ENCODE data around the gene RPS21.
"Not testable (repeated sequence)": the region's sequence is repeated elsewhere in the genome, so short reads cannot be mapped to it uniquely, and the experiment has no call there.

Gene RPS21

DNA sequence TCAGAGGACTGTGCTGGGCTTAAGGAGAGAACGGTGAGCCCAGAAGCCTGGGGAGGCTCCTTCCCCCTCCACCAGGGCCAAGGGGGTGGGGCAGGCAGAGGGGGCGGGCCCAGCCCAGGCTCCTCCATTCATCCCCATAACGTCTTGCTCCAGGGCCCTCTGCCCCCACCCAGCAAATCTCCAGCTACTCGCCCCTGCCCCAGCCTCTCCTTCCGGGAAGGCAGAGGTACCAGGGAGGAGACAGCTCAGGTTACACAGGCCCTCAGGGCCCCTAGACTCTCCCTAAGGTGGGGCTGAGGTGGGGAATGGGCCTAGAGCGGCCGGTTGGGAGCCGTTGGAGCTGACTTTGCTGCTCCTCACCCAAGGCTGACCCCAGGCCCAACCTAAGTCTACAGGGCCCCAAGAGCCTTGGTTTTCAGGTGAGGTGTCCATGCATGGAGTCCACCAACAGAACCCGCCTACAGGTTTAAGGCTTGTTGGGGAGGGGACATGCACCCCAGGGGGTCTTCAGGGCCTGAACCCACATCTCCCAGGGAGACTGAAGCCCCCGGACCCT is 21.0 kb upstream of the RPS21 start:
- no peak for DNase-seq (ENCODE audit: low spot score)

DNA sequence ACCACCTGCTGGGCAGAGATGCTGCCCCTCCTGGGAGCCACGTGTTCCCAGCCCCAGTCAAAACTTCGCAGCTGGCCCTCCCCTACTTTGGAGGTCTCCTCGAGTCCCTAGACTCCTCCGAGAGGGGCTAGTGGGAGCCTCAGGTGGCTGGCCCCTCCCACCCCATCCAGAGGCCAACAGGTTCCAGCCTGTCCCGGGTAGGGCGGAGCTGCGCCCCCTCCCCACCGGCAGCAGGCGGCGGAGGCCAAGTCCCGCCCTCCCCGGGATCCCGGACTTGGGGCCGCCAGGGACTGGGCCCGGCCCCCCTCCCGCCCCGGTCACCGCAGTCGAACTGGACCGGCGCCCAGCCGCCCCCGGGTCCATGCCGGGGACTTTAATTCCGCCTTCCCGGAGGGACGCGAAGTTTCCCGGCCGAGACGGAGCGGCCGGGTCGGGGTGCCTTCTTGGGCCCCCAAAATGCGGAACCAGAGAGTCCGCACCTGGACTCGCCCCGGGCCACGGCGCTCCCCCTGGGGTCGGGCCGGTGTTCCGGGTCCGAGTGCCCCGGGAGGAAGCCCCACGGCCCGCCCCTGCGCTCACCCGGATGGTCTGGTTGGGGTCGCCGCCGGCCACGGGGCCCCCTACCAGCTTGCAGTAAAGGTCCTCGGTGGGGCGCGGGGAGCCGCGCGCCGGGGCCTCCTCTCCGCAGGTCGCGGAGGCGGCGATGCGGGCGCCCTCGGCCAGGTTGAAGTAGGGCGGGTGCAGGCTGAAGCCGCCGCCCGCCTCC is 20.4 kb upstream of the RPS21 start:
- no peak for DNase-seq (ENCODE audit: low spot score)

DNA sequence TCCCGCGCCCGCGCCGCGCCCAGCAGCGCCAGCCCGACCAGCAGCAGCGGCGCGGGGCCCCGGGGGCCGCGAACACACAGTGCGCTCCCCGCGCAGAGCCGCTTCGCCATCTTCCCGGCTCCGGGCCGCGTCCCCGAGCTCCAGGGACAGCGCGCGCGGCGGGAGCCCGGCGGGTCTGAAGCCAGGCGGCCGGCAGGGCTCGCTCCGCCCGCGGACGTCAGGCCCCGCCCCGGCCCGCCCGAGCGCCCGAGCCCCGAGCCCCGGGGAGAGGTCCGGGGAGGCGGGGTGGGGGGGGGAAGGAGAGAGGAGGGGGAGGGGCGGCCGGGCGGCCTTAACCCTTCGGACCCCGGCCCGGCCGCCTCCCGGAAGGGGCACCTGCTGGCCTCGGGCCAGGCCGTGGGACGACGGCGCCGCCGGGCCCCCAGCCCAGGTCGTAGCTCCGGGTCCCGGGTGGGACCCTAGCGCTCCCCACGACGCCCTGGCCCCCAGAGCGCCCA is 19.7 kb upstream of the RPS21 start, which contains the start of gene LAMA5:
Gene LAMA5 (minus strand): TSS at position 177 of the 497 bp plus-strand sequence. CDS start 67 bp downstream, at position 110.
- DNase-seq (ENCODE audit: low spot score): peak; percentile 43

DNA sequence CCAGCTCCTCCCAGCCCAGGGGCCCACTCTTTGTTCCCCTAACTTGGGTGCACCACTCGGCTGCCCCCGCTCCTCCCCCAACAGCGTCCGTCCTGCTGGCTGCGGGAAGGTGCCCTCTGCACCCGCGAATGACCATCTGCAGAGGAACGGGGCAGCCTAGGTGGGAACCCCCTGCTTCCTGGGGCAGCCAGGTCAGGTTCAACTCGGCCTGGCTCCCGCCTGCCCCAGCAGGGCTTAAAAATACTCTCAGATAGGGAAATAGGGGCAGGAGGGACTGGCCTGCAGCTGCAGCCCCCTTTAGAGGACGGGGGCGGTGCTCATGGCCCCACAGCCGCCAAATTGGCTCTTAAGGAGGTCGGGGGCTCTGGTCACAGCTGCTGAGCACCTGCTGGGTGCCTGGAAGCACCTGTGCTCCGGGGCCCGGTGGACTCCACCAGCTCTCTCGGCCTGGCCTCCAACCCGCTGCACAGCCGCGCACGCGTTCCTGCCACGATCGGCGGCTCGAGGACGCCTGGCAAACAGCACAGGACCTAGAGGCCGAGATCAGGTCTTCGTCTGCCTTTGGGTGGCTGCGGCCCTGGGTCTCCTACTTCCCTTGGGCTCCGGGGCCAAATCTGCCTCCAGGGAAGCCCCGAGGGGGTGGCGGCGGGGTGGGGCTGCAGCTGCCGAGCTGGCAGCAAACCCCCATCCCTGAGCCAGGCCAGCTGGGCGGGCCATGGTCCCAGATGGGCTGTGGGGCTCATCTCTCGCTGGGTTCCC is 19.1 kb upstream of the RPS21 start:
- DNase-seq (ENCODE audit: low spot score): no peak

DNA sequence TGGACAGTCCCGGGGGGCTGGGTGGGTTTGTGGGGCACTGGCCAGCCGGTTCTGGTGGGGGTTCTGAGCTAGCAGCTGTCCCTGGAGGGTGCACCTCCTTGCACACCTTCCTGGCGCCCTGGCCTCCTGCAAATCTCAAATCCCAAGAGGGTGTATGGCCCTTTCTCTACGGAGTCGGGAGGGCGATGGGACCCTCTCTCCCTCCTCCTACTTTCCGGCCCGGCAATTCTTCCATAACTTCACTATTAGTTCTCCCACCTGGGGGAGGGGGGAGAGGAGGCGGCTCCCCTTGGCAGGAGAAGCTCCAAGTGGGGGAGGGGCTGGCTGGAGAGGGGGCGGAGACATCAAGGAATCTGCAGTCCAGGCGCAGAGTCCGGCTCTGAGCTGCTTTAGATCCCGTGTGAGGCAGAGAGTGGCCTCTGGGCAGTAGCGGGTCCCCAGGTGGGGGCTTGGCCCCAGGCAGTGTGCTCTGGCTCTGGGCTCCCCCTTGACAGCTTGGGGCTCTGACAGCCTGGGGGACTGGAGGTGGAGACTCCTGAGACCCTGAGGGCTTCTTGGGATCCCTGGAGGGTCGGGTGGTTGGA is 18.4 kb upstream of the RPS21 start:
- no peak for DNase-seq (ENCODE audit: low spot score)

DNA sequence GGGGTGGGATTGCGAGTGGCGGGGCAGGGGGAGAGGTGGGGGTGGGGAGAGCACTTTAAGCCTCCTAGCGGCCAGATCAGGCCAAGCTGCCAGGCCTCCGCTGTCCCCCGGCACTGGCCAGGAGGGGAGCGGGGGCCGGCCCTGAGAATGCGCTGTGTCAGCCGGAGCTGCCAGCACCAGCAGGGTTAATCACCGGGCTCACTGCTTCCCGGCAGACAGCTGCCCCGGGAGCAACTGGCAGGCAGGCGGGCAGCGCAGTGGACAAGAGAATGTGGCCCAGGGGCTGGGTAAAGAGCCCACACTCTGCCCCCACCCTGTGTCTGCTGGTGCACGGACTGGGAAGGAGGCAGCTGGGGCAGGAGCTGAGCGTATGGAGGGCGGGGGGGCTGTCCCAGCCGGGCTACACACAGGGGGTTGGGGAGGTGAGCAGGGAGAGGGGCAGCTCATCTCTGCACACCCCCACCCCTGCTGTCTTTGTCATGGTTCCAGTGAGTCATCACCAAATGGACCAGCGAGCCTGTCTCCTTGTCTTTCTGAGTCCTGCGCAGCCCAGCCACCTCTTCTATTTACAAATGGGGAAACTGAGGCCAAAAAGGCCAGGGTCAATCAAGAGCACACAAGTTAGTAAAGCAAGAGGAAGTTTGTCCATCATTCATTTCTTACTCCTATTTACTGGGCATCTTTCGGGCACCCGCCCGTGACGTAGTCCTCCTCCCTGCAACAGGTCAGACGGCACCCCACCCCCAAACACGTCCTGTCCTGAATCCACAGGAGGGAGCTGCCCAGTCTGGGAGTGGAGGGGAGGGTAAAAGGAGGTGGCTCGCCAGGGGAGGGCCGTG is 17.7 kb upstream of the RPS21 start:
- DNase-seq (ENCODE audit: low spot score): no peak

DNA sequence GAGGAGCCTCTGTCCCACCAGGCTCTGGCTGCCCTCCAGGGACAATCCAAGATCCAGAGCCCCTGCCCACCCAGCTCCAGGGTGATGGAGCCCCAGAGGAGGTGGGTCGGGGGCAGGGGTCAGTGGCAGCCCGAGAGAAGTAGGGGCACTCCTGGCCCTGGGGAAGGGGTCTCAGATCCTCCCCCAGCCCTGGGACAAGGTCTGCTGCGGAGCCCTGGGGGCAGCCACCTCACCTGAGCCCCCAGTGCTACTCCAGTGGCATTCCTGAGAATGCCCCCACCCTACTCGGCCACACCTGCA is 17.1 kb upstream of the RPS21 start:
- DNase-seq (ENCODE audit: low spot score): no peak

DNA sequence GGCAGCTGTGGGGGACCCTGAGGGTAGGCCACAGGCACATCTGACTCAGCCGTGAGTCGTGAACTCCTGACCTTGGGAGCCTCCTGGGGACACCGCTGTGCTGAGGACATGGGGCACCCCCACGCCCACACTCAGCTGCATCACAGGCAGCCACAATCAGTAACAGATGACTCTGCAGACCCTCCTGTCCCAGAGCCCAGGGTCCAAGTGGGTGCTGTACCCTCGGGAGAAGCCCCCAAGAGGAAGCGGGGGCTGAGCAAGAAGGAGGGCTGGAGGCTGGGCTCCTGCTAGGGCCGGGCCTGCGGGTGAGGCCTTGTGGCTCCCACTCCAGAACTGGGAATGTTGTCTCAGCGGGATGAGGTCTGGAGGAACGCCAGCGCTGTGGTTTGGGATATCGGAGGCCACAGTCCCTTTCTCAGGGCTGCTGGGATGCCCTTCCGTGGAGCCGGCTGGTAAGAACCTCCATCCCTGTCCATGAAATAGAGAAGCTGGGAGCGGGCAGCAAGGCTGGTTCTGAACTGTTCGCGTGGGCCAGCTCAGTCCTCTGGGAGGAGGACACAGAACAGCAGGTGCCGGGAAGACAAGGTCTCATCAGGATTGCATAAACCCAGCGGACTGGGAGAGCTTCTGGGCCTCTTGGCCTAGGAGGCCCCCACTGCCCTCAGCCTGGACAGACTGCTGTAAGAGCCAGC is 16.6 kb upstream of the RPS21 start:
- DNase-seq (ENCODE audit: low spot score): no peak

DNA sequence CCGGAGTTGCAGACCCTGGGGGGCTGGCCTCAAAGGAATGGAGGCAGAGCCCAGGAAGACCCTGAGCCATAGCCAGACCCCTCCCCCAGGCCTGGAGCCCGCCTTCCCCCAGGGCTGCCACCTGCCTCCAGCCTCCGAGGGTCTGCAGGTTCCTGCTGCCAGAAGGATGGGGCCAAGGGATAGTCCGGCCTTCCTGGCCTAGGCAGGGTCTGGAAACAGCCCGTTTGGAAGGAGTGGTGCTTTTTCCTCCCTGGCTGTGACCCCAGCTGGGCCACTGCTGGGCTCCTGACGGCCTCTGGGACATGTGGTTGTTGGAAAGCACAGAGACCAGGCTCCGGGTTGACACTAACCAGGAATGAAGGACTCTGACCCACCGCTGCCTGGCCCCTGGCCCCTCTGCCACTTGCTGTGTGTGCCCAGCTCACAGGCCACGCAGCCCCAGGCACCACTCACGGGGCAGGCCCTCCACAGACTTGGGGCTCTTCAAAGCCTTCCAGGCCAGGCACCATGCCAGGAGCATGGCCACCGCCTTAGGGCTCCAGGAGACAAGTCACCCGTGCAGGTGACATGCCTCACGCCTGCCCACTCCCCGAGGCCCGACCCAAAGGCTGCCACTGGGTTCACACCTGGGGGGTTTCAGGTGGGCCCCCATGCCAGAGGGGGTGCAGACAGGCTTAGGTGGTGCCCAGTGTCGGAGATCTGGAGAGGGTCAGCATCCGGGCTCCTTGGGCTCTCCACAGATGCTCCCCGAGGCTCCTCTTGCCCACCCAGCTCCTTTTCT is 15.9 kb upstream of the RPS21 start:
- DNase-seq (ENCODE audit: low spot score): no peak

DNA sequence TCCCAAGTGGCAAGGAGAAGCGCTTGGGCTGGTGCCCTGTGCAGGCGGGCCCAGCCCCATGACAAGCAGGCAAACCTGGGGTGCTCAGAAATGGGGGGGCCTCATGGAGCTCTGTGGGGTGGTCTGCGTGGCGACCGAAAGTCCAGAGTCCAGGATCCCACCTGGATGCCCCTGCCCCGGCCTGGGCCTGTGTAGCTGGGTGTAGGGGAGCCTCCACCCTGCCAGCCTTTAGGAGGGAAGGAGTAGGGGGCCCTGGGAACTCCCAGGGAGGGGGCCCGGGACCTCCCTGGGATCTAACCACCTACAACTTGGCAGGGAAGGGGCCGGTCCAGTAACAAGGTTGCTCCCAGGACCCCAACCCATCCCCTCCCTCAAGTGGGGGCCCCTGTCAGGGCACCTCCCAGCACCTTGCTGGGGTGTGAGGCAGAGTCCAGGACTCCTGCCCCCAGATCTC is 15.3 kb upstream of the RPS21 start:
- no peak for DNase-seq (ENCODE audit: low spot score)

DNA sequence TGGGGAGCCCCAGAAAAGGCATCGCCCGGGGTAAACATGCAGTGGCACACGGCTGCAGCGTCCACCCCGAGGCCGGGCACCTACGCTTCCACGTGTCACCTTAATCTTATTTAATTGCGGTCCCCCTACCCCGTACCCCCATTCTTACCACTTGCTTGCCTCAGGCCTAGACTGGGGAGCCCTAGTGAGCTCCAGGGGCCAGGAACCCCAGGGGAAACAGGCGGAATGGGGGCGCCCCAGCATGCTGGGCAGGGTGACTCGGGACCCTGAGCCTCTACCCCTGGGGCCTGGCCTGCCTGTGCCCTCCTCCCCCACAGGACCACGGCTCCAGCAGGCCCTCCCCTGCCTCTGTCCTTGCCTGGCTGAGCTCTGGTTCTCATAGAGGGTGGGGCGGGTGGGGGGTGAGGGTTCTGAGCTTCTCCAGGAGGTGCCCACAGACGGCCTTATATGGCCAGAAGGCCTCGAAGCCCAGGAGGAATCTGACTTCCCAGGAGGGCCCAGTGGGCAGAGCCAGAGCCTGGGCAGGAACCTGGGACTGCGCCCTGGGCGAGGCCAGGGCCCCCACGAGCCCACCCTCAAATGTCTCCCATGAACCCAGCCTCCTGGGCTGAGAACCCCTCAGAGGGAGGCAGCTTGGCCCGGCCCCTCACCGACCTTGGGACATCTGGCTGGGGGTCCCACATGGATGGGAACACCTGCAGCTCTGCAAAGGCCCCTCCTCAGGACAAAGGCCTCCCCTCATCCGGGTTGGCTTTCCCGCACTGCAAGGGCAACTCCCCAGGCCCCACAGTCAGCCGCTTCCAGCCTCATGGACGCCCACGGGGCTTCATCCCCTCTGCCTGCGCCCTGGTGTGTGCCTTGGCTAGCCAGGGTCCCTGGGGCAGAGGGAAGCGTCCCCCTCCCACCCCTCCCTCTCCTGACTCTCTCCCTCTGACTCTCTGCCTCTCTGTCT is 14.6 kb upstream of the RPS21 start:
- DNase-seq (ENCODE audit: low spot score): no peak

DNA sequence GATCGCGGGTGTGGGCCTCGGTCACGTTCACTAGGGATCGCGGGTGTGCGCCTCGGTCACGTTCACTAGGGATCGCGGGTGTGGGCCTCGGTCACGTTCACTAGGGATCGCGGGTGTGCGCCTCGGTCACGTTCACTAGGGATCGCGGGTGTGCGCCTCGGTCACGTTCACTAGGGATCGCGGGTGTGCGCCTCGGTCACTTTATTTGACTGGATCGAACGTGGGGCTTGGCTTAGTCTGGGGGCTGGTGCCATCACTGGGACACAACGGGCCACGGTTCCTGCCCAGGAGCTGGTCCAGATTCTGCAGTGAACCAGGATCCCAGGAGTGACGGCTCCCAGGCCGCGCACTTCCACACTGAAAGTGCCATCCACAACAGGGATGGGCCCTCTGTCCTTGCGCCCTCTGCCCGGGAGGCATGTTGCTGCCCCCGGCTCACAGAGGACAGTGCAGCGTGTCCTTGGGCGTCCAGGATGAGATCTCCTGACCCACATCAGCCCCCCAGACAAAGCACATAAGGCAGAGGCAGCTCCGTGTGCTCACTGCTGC is 13.2 kb upstream of the RPS21 start:
- not testable (repeated sequence) for DNase-seq (ENCODE audit: low spot score)

DNA sequence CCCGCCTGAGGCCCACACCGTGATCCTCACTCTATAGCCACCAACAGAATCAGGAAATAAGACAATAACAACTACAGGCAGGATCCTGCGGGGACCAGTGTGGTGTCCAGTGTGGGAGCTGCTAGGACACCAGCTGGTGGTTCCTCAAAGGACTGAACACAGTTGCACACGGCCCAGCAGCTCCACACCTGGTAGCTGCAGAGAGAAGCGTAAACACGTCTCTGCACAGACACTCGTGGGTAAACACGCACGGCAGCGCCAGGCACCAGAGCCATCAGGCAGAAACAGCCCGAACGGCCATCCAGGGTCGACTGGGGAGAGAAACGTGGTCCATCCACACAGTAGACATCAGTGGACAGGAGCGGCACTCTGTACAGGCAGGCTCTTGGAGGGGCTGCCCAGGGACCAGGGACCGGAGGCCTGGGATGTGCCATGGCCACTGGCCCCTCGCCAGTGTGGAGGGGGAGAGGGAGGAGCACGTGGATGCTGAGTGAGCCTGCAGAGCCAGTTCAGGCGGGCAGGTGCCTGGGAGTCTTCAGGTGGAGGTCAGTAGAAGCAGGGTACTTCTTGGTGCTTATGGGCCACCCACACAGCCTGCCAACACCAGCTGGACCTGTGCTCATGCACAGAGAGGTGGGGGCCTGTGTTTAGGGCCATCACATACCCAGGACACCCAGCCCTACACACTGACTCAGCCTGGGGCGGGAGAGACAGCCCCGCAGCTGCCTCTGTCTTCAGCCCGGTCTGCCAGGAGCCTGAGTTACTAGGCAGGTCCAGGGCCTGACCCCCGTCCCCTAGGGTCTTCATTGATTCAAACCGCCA is 12.4 kb upstream of the RPS21 start:
- DNase-seq (ENCODE audit: low spot score): no peak

DNA sequence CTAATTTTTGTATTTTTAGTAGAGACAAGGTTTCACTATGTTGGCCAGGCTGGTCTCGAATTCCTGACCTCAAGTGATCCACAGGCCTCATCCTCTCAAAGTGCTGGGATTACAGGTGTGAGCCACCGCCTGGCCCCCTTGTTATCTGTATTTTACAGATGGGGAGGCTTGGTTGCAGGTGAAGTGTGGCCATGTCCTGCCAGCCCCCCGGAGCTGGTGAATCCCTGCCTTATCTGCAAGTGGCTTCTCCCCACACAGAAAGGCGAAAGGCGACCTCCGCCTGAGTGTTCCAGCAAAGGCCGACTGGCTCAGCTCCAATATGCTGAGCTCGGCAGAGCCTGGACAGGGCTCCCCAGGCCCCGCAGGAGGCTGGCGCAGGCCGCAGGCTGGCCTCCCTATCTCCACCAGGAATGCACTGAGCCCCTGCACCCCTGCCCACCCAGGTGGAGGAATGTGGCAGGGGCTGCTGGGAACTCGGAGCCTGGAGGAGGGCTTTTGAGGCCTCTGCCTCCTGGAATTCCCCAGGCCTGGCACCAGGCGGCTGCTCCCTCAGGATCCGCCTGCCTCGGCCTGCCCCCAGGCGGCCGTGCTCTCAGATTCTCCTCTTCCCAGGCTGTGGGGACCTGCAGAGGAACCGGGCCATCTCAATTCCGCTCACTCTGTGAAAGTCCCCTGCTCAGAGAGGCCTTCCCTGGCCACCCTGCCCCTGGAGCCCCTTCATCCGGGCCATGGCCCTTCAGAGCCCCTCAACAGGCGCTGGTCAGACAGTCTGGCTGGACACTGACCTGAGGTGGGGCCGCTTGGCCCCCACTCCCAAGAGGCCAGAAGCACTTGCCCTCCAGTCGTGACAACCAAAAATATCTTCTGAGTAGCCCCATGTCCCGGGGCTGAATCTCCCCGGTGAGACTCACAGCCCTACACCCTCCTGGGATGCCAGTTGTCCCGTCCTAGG is 10.5 kb upstream of the RPS21 start:
- no peak for DNase-seq (ENCODE audit: low spot score)

DNA sequence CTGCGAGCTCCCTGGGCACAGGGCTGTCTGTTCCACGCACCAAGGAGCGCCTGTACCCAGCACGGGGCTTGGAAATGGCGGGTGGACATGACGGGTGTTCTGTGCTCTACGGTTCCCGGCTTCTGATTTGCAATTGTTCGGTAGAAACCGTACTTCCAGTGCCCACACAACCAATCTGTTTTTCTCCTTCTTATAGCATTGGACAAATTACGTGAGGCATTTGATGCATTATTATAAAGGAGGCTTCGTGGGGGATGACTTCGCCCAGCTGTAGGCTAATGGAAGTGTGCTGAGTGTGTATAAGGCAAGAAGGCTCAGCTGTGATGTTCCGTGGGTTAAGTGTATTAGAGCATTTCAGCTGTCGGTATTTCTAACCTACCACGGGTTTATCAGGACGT is 9.8 kb upstream of the RPS21 start:
- DNase-seq (ENCODE audit: low spot score): no peak

DNA sequence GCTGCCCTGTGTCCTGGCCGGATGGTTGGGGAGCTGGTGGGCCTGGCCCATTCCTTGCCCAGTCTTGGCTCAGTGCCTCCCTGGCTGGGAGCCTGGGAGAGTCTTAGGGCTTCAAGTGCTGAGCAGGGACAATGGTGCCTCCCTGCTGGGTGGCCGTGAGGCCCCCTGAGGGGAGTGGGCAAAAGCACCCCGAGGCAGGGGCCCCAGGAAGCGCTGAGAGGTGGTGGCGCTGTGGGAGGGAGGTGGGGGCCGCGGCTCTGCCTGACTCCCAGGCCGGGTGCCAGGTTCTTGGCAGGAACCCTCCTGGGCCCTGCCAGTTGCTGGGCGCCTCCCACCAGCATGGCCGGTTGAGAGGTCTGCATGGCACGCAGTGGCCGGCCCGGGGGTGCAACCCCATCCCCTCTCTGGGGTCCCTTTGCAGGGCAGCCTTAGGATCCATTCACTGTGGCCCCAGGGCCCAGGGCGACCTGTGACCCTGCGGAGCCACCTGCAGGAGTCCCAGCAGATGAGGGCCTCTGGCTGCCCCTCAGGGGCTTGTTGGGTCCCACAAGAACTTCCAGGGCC is 9.2 kb upstream of the RPS21 start:
- DNase-seq (ENCODE audit: low spot score): no peak

DNA sequence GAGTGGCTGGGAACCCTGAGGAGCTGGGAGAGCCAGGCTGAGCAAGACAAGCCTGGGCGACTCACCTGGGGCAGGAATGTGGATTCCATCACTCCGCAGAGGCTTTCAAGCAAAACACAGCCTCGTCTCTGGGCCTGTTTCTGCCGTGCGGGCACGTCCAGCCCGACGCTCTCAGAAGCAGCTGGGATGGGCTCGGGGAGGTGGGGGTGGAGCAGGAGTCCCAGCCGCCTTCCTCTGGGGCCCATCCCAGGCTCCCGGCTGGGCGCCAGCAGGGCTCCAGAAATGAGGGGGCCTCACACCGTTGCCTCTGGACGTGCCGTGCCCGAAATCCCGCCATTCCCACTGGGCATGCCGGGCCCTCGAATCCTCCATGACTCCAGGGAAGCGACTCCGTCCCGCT is 8.7 kb upstream of the RPS21 start:
- no peak for DNase-seq (ENCODE audit: low spot score)
